ENCODE data around the gene MARK4.

- TF ChIP-seq CTCF (IDR thresholded peaks at IDR 0.05 in 8 of 11, conservative IDR thresholded peaks at IDR 0.05 in 3 of 11), result no peak
- TF ChIP-seq POLR2A (IDR thresholded peaks at IDR 0.05), result no peak
Observed at GRCh38 chr19:45324349-45324907, 73.4 kb downstream of the MARK4 start.

All from spleen (tissue), 7 donors.